Ramos (cell line): ENCODE measurements around the gene ZNF85.
"Not testable (repeated sequence)": the region's sequence is repeated elsewhere in the genome, so short reads cannot be mapped to it uniquely, and the experiment has no call there.

ENCODE experiments used
- in situ Hi-C: fragments of 300-500 bp; cut with MboI; formaldehyde crosslinking; loops from one replicate; pipeline ENCODE4 v1.14.3; 2022; ENCODE audit warnings: low sequenced_read_pairs; ENCODE audit not compliant: unreplicated experiment

The ZNF85 gene

GRCh38 chr19:20923077-20923871, at the start of gene ZNF85:
ZNF85 (plus strand) TSS chr19:20923251; CDS start chr19:20923401, 150 bp downstream.
- in situ Hi-C loops: no loop called here

GRCh38 chr19:20879501-20879900, 43.5 kb upstream of the ZNF85 start:
- in situ Hi-C loops: no loop called here

- in situ Hi-C loops: no loop called here
Observed at GRCh38 chr19:20912973-20913372, 10.1 kb upstream of the ZNF85 start.

- in situ Hi-C loops: no loop called here
Observed at GRCh38 chr19:20925481-20925880, 2.4 kb downstream of the ZNF85 start.

- in situ Hi-C loops: no loop called here
Observed at GRCh38 chr19:20926796-20927195, 3.7 kb downstream of the ZNF85 start.

GRCh38 chr19:20928371-20928770, 5.3 kb downstream of the ZNF85 start:
- in situ Hi-C loops: no loop called here

GRCh38 chr19:20936322-20936947, 13.4 kb downstream of the ZNF85 start:
- in situ Hi-C loops: not testable (repeated sequence)

- in situ Hi-C loops: not testable (repeated sequence)
Observed at GRCh38 chr19:20952561-20953095, 29.6 kb downstream of the ZNF85 start.

GRCh38 chr19:20964798-20965197, 41.7 kb downstream of the ZNF85 start:
- in situ Hi-C loops: no loop called here

- in situ Hi-C loops: no loop called here
Observed at GRCh38 chr19:20968092-20968491, 45.0 kb downstream of the ZNF85 start.

GRCh38 chr19:20969498-20969897, 46.4 kb downstream of the ZNF85 start:
- in situ Hi-C loops: no loop called here

- in situ Hi-C loops: no loop called here
Observed at GRCh38 chr19:20969898-20970297, 46.8 kb downstream of the ZNF85 start.

GRCh38 chr19:20992788-20993187, 69.7 kb downstream of the ZNF85 start:
- in situ Hi-C loops: not testable (repeated sequence)

GRCh38 chr19:20999731-21000352, 76.8 kb downstream of the ZNF85 start:
- in situ Hi-C loops: no loop called here
